ENCODE results near the gene NUDT14.

The NUDT14 gene

DNA sequence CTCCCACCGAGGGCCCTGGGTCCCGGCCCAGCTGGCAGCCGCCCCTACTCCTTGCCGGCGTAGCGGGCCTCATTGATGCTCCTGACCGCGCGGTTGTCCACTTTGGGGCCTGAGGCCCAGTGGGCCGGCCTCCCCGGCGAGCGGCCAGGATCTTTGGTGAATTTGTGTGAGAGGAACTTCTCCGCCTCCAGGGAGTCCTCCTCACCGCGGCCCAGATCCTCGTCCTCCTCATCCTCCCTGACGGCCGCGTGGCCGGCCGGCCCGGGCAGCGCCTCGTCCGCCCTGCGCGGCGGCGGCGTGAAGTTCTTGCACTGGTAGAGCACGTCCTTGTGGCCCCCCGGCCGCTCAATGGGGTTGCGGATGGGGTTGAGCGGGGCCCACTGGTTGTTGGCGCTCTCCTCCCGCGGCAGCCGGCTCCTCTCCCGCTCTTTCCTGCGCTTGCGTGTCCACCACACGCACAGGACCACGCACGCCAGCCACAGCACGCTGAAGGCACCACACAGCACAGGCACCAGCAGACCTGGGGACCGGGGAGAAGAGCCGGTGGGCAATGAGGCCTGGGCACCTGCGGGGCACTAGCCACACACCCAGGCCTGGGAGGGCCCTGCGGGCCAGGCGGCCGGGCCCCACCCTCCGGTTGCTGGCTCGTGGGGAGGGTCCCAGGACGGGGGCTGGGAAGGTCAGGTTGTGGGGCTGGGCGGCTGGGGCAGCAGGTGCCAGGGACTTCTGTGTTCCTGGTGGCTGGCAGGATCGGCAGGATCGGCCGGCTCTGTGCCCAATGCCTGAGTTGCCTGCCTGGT, 38.3 kb downstream of the NUDT14 start:
- no peak overlapping the region for H3K4ac ChIP-seq (ENCODE audit: low read depth in 1 of 2, low read length in 2 of 2)
- no peaks in the 10 kb centered on the region for H3K27me3 ChIP-seq (ENCODE audit: control insufficient read depth in 1 of 2, insufficient read depth in 1 of 2, low read length in 2 of 2)
- 96% methylated on average over 59 of the region's 60 CpGs for WGBS
- H3K4me3 ChIP-seq (ENCODE audit: insufficient read depth in 1 of 2, low read depth in 1 of 2, low read length in 2 of 2): no peak overlapping the region
- no peak overlapping the region for H2BK120ac ChIP-seq (ENCODE audit: low read depth, low read length)
- no peak overlapping the region for H3K9ac ChIP-seq (ENCODE audit: low read length)
- peaks cover 6% of the 10 kb centered on the region for H3K4me1 ChIP-seq (ENCODE audit: control insufficient read depth, insufficient read depth, low read depth, low read length)
- no peak overlapping the region for H4K91ac ChIP-seq (ENCODE audit: low read length)
- H4K8ac ChIP-seq (ENCODE audit: low read length): no peak overlapping the region
- no peak overlapping the region for H2BK15ac ChIP-seq (ENCODE audit: low read depth, poor library complexity, severe bottlenecking)
- H3K23ac ChIP-seq (ENCODE audit: low read length in 2 of 2): no peak overlapping the region
- no peak overlapping the region for H3K18ac ChIP-seq (ENCODE audit: low read depth in 1 of 2, low read length in 2 of 2)
- H2AFZ ChIP-seq (ENCODE audit: low read depth, low read length): no peak overlapping the region
- H3K36me3 ChIP-seq (ENCODE audit: control insufficient read depth in 1 of 2, insufficient read depth in 2 of 2, low read depth in 1 of 2, low read length in 2 of 2): peaks cover 0 to 6% of the 10 kb centered on the region in 2 experiments
- H2AK5ac ChIP-seq (ENCODE audit: low read length, severe bottlenecking): no peak overlapping the region
- H3K4me2 ChIP-seq (ENCODE audit: low read length, poor library complexity, severe bottlenecking): no peak overlapping the region
- DNase-seq: no peak
- H3K27ac ChIP-seq (ENCODE audit: low read length, poor library complexity, severe bottlenecking): no peak overlapping the region
- no peak overlapping the region for H2BK5ac ChIP-seq (ENCODE audit: low read depth, low read length, poor library complexity, severe bottlenecking)
- H3K14ac ChIP-seq (ENCODE audit: low read length in 2 of 2): no peak overlapping the region
- no peaks in the 10 kb centered on the region for H3K79me1 ChIP-seq (replicated peaks; ENCODE audit: low read length, poor library complexity, severe bottlenecking)
- H3K9me3 ChIP-seq (ENCODE audit: control insufficient read depth, low read length): peaks cover 14% of the 10 kb centered on the region
- H2BK12ac ChIP-seq (ENCODE audit: low read length in 2 of 2): no peak overlapping the region

GRCh38 chr14:105141486-105142281, 39.4 kb downstream of the NUDT14 start:
- Histone ChIP-seq H3K14ac (ENCODE audit: low read length in 2 of 2) (no peak overlapping the region), H3K36me3 (ENCODE audit: control insufficient read depth in 1 of 2, insufficient read depth in 2 of 2, low read depth in 1 of 2, low read length in 2 of 2) (peaks cover 0 to 3% of the 10 kb centered on the region in 2 experiments), H3K9me3 (ENCODE audit: control insufficient read depth, low read length) (peaks cover 14% of the 10 kb centered on the region), H3K18ac (ENCODE audit: low read depth in 1 of 2, low read length in 2 of 2) (no peak overlapping the region), H2AK5ac (ENCODE audit: low read length, severe bottlenecking) (no peak overlapping the region), H3K4me1 (ENCODE audit: control insufficient read depth, insufficient read depth, low read depth, low read length) (peaks cover 4% of the 10 kb centered on the region), H3K4ac (ENCODE audit: low read depth in 1 of 2, low read length in 2 of 2) (no peak overlapping the region), H4K91ac (ENCODE audit: low read length) (no peak overlapping the region), H3K27me3 (ENCODE audit: control insufficient read depth in 1 of 2, insufficient read depth in 1 of 2, low read length in 2 of 2) (peaks cover 0 to 6% of the 10 kb centered on the region in 2 experiments), H2BK5ac (ENCODE audit: low read depth, low read length, poor library complexity, severe bottlenecking) (no peak overlapping the region), H3K27ac (ENCODE audit: low read length, poor library complexity, severe bottlenecking) (no peak overlapping the region), H4K8ac (ENCODE audit: low read length) (no peak overlapping the region), H2AFZ (ENCODE audit: low read depth, low read length) (no peak overlapping the region), H3K4me2 (ENCODE audit: low read length, poor library complexity, severe bottlenecking) (no peak overlapping the region), H2BK120ac (ENCODE audit: low read depth, low read length) (no peak overlapping the region), H3K9ac (ENCODE audit: low read length) (no peak overlapping the region), H2BK12ac (ENCODE audit: low read length in 2 of 2) (no peak overlapping the region), H3K79me1 (replicated peaks; ENCODE audit: low read length, poor library complexity, severe bottlenecking) (no peaks in the 10 kb centered on the region), H2BK15ac (ENCODE audit: low read depth, poor library complexity, severe bottlenecking) (no peak overlapping the region), H3K4me3 (ENCODE audit: insufficient read depth in 1 of 2, low read depth in 1 of 2, low read length in 2 of 2) (no peak overlapping the region), H3K23ac (ENCODE audit: low read length in 2 of 2) (no peak overlapping the region)
- no peak for DNase-seq
- 89% methylated on average over 43 of the region's 43 CpGs for WGBS

DNA sequence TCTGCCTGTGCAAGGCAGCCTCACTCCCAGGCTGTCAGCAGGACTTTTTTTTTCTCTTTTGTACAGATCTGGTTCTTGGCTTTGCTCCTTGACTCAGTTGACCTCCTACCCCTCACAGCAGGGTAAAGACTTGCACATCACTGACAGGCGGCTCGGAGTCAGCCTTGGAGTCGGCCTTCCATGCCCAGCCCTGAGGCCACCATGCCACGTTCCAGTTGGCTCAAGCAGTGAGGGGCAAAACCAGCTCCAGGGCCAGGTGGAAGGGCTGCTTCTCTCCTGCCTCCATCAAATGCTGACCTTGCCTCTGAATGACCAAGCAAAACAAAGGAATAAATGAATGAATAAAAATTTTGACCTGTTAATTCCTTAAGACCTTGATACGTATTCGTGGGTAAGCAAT, 40.1 kb downstream of the NUDT14 start:
- H3K4me2 ChIP-seq (ENCODE audit: low read length, poor library complexity, severe bottlenecking): no peak overlapping the region

GRCh38 chr14:105140581-105140980, 40.5 kb downstream of the NUDT14 start:
- Histone ChIP-seq H4K91ac (ENCODE audit: low read length) (no peak overlapping the region), H3K9me3 (ENCODE audit: control insufficient read depth, low read length) (peaks cover 14% of the 10 kb centered on the region), H2BK5ac (ENCODE audit: low read depth, low read length, poor library complexity, severe bottlenecking) (no peak overlapping the region), H3K4me3 (ENCODE audit: insufficient read depth in 1 of 2, low read depth in 1 of 2, low read length in 2 of 2) (no peak overlapping the region), H3K9ac (ENCODE audit: low read length) (no peak overlapping the region), H3K4ac (ENCODE audit: low read depth in 1 of 2, low read length in 2 of 2) (no peak overlapping the region), H3K4me2 (ENCODE audit: low read length, poor library complexity, severe bottlenecking) (no peak overlapping the region), H2AK5ac (ENCODE audit: low read length, severe bottlenecking) (no peak overlapping the region), H3K36me3 (ENCODE audit: control insufficient read depth in 1 of 2, insufficient read depth in 2 of 2, low read depth in 1 of 2, low read length in 2 of 2) (no peaks in the 10 kb centered on the region), H3K14ac (ENCODE audit: low read length in 2 of 2) (no peak overlapping the region), H3K4me1 (ENCODE audit: control insufficient read depth, insufficient read depth, low read depth, low read length) (peaks cover 2% of the 10 kb centered on the region), H3K18ac (ENCODE audit: low read depth in 1 of 2, low read length in 2 of 2) (no peak overlapping the region), H3K23ac (ENCODE audit: low read length in 2 of 2) (no peak overlapping the region), H3K79me1 (replicated peaks; ENCODE audit: low read length, poor library complexity, severe bottlenecking) (no peaks in the 10 kb centered on the region), H3K27ac (ENCODE audit: low read length, poor library complexity, severe bottlenecking) (no peak overlapping the region), H3K27me3 (ENCODE audit: control insufficient read depth in 1 of 2, insufficient read depth in 1 of 2, low read length in 2 of 2) (peaks cover 0 to 6% of the 10 kb centered on the region in 2 experiments), H2AFZ (ENCODE audit: low read depth, low read length) (no peak overlapping the region), H4K8ac (ENCODE audit: low read length) (no peak overlapping the region), H2BK120ac (ENCODE audit: low read depth, low read length) (no peak overlapping the region), H2BK12ac (ENCODE audit: low read length in 2 of 2) (no peak overlapping the region), H2BK15ac (ENCODE audit: low read depth, poor library complexity, severe bottlenecking) (no peak overlapping the region)
- no peak for DNase-seq
- WGBS: 78% methylated on average over 7 of the region's 7 CpGs

More for the DNA sequence above, 40.1 kb downstream of the NUDT14 start:
- peaks cover 0 to 6% of the 10 kb centered on the region in 2 experiments for H3K27me3 ChIP-seq (ENCODE audit: control insufficient read depth in 1 of 2, insufficient read depth in 1 of 2, low read length in 2 of 2)
- H2AFZ ChIP-seq (ENCODE audit: low read depth, low read length): no peak overlapping the region
- H3K27ac ChIP-seq (ENCODE audit: low read length, poor library complexity, severe bottlenecking): no peak overlapping the region
- no peak overlapping the region for H3K4me3 ChIP-seq (ENCODE audit: insufficient read depth in 1 of 2, low read depth in 1 of 2, low read length in 2 of 2)
- no peak overlapping the region for H3K9ac ChIP-seq (ENCODE audit: low read length)
- no peak overlapping the region for H3K18ac ChIP-seq (ENCODE audit: low read depth in 1 of 2, low read length in 2 of 2)
- H3K4ac ChIP-seq (ENCODE audit: low read depth in 1 of 2, low read length in 2 of 2): no peak overlapping the region
- no peak overlapping the region for H2AK5ac ChIP-seq (ENCODE audit: low read length, severe bottlenecking)
- H3K79me1 ChIP-seq (replicated peaks; ENCODE audit: low read length, poor library complexity, severe bottlenecking): no peaks in the 10 kb centered on the region
- H4K8ac ChIP-seq (ENCODE audit: low read length): no peak overlapping the region
- WGBS: 95% methylated on average over 6 of the region's 6 CpGs
- H2BK15ac ChIP-seq (ENCODE audit: low read depth, poor library complexity, severe bottlenecking): no peak overlapping the region
- peaks cover 14% of the 10 kb centered on the region for H3K9me3 ChIP-seq (ENCODE audit: control insufficient read depth, low read length)
- H3K23ac ChIP-seq (ENCODE audit: low read length in 2 of 2): no peak overlapping the region
- H4K91ac ChIP-seq (ENCODE audit: low read length): no peak overlapping the region
- H3K14ac ChIP-seq (ENCODE audit: low read length in 2 of 2): no peak overlapping the region
- no peak for DNase-seq
- H2BK12ac ChIP-seq (ENCODE audit: low read length in 2 of 2): no peak overlapping the region
- H2BK120ac ChIP-seq (ENCODE audit: low read depth, low read length): no peak overlapping the region
- H3K36me3 ChIP-seq (ENCODE audit: control insufficient read depth in 1 of 2, insufficient read depth in 2 of 2, low read depth in 1 of 2, low read length in 2 of 2): peaks cover 0 to 3% of the 10 kb centered on the region in 2 experiments
- H2BK5ac ChIP-seq (ENCODE audit: low read depth, low read length, poor library complexity, severe bottlenecking): no peak overlapping the region
- H3K4me1 ChIP-seq (ENCODE audit: control insufficient read depth, insufficient read depth, low read depth, low read length): peaks cover 2% of the 10 kb centered on the region
